ENCODE data around the gene IFITM5.

- no peak for TF ChIP-seq GATA3 (IDR thresholded peaks at IDR 0.05; ENCODE audit: low read depth, low read length)
- no peak for TF ChIP-seq GATA2 (IDR thresholded peaks at IDR 0.05; ENCODE audit: low read depth, low read length)
Observed at GRCh38 chr11:316891-317301, 17.6 kb upstream of the IFITM5 start.
